ENCODE data around the gene CHRND. TPM values are rescaled to one million over a fixed set of nuclear protein-coding genes. Genes with fewer than 3 reads are reported as not detected.

CHRND gene
- total and polyA plus RNA-seq, 2 of the 13 experiments (the other 11 are each of a cell fraction or from before 2014, with no cell fraction given): 0.18 TPM; not detected in 1

DNA sequence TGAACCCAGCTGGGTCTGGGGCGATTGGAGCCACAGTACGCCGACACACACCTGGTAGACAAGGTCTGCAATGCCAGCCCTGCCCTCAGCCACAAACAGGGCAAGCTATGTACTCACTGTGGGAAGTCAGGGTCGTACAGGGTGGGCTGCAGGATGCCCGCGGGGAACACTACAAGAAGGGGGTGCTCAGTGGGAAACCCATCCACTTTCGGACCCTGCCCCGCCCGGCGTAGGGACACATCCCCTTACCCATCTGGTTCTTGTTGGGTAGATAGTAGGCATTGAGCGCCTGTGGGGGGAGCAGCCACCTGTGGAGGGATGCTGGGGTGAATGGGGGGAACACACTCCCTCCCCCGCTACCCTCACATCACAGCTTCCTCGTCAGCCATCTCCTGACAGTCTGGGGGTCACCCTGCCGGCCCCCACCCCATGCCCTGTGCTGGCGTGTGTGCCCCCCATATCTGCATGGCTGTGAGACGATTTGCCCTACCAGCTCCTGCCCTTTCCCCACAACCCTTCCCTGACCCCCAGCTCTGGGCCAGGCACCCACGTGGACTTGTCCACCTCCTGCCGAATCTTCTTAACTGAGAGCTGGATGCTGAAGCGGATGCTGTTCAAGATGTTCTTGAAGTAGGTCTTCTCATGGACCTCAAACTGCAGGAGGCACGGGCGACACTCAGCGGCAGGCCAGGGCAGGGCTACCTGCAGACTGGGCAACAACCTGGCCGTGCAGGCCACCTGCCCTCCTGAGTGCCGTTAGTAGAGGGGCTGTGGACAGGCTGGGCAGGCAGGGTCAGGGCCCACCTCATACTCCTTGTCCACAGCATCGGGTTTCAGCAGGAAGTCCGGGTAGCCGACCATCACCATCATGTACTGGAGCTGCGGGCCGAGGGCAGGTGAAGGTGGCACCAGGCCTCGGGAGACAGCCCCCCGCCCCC is 43.4 kb upstream of the CHRND start:
- Histone ChIP-seq H3K4me3 (replicated peaks in 1 of 3; ENCODE audit: insufficient read depth in 1 of 3, low read depth in 2 of 3, low read length in 3 of 3) (no peak overlapping the region), H4K20me1 (ENCODE audit: insufficient read depth, low read length) (no peaks in the 10 kb centered on the region; the same call in 1 of the 2 replicates), H2AFZ (ENCODE audit: low read length) (no peak overlapping the region), H3K27me3 (ENCODE audit: control insufficient read depth in 1 of 2, insufficient read depth in 2 of 2, low read length in 2 of 2) (peaks cover 35 to 90% of the 10 kb centered on the region in 2 experiments), H3K9me3 (ENCODE audit: low read length) (no peaks in the 10 kb centered on the region), H3K9ac (ENCODE audit: insufficient read depth, low read depth, low read length) (no peak overlapping the region), H3K4me1 (ENCODE audit: insufficient read depth, low read length) (no peaks in the 10 kb centered on the region), H3K4me2 (ENCODE audit: low read depth, low read length) (no peak overlapping the region), H3K79me2 (ENCODE audit: insufficient read depth, low read length) (no peaks in the 10 kb centered on the region), H3K27ac (ENCODE audit: extremely low read length, insufficient read depth, low read length) (no peak overlapping the region), H3K36me3 (replicated peaks in 1 of 2; ENCODE audit: control insufficient read depth in 1 of 2, insufficient read depth in 2 of 2, low read length in 2 of 2) (no peaks in the 10 kb centered on the region)
- ChIA-PET POLR2A (no interaction called here), CTCF (ENCODE audit: low intra/inter-chr PET ratio, low total read pairs) (no interaction called here)
- in situ Hi-C loops (cut with HindIII; ENCODE audit: extremely low pct_ligation_motif_present, low pct_unique_long_range_greater_than_20kb) (no loop called here), intact Hi-C loops (cut with micrococcal nuclease; ENCODE audit: unreplicated experiment) (no loop called here)
- 20% methylated on average over 18 of the region's 31 CpGs for WGBS (ENCODE audit: low lambda C conversion rate)
- DNase-seq (ENCODE audit: low spot score) (no peak), ATAC-seq (no peak), FAIRE-seq (no peak)
- no TSS peak for BruUV-seq (replicated peaks)
- TF ChIP-seq RXRB (CRISPR knock-in tag; IDR thresholded peaks at IDR 0.05; ENCODE audit: borderline replicate concordance) (no peak), SMAD1 (CRISPR knock-in tag; IDR thresholded peaks at IDR 0.05; ENCODE audit: borderline replicate concordance, low read depth) (no peak), POLR2G (IDR thresholded peaks at IDR 0.05; ENCODE audit: low read depth, low read length) (no peak)

GRCh38 chr2:232483311-232483922 is 42.5 kb upstream of the CHRND start:
- peak; percentile 61; the same call in 1 of the 2 replicates for TF ChIP-seq NR2C2 (CRISPR knock-in tag; IDR thresholded peaks at IDR 0.05; ENCODE audit: borderline replicate concordance)
- TF ChIP-seq ZGPAT (CRISPR knock-in tag; IDR thresholded peaks at IDR 0.05): no peak
- 29% methylated on average over 3 of the region's 10 CpGs for WGBS (ENCODE audit: low lambda C conversion rate)

More at GRCh38 chr2:232483311-232483922, 42.5 kb upstream of the CHRND start:
- no peaks in the 10 kb centered on the region; the same call in 1 of the 2 replicates for H4K20me1 ChIP-seq (ENCODE audit: insufficient read depth, low read length)
- no peaks in the 10 kb centered on the region for H3K36me3 ChIP-seq (replicated peaks in 1 of 2; ENCODE audit: control insufficient read depth in 1 of 2, insufficient read depth in 2 of 2, low read length in 2 of 2)
- in situ Hi-C loops (cut with HindIII; ENCODE audit: extremely low pct_ligation_motif_present, low pct_unique_long_range_greater_than_20kb): no loop called here
- no TSS peak for BruUV-seq (replicated peaks)
- no peak overlapping the region for H3K4me2 ChIP-seq (ENCODE audit: low read depth, low read length)
- no peaks in the 10 kb centered on the region for H3K9me3 ChIP-seq (ENCODE audit: low read length)
- no peak overlapping the region for H3K4me3 ChIP-seq (replicated peaks in 1 of 3; ENCODE audit: insufficient read depth in 1 of 3, low read depth in 2 of 3, low read length in 3 of 3)
- POLR2A ChIA-PET: no interaction called here
- DNase-seq (ENCODE audit: low spot score) (no peak), FAIRE-seq (no peak), ATAC-seq (no peak)
- intact Hi-C loops (cut with micrococcal nuclease; ENCODE audit: unreplicated experiment): no loop called here
- CTCF ChIA-PET (ENCODE audit: low intra/inter-chr PET ratio, low total read pairs): no interaction called here
- no peaks in the 10 kb centered on the region for H3K79me2 ChIP-seq (ENCODE audit: insufficient read depth, low read length)
- no peak overlapping the region for H3K27ac ChIP-seq (ENCODE audit: extremely low read length, insufficient read depth, low read length)
- peaks cover 29 to 88% of the 10 kb centered on the region in 2 experiments for H3K27me3 ChIP-seq (ENCODE audit: control insufficient read depth in 1 of 2, insufficient read depth in 2 of 2, low read length in 2 of 2)
- no peak overlapping the region for H3K9ac ChIP-seq (ENCODE audit: insufficient read depth, low read depth, low read length)
- H2AFZ ChIP-seq (ENCODE audit: low read length): no peak overlapping the region
- no peaks in the 10 kb centered on the region for H3K4me1 ChIP-seq (ENCODE audit: insufficient read depth, low read length)
